HG03571 (cell line): ENCODE measurements around the gene SERPINA9.
"Not testable (repeated sequence)": the region's sequence is repeated elsewhere in the genome, so short reads cannot be mapped to it uniquely, and the experiment has no call there.

Source experiments
- ATAC-seq: cut with Tn5 transposase; IDR thresholded peaks from one replicate; pipeline ENCODE4 v1.9.1; 2021; ENCODE audit not compliant: unreplicated experiment

SERPINA9 gene

GRCh38 chr14:94427016-94427613 is 48.9 kb downstream of the SERPINA9 start:
- ATAC-seq = no peak

GRCh38 chr14:94426526-94426925 is 49.5 kb downstream of the SERPINA9 start:
- no peak for ATAC-seq

GRCh38 chr14:94424371-94424770 is 51.6 kb downstream of the SERPINA9 start:
- no peak for ATAC-seq

- no peak for ATAC-seq
Measured at GRCh38 chr14:94423453-94424056, 52.4 kb downstream of the SERPINA9 start.

GRCh38 chr14:94421316-94421715 is 54.7 kb downstream of the SERPINA9 start:
- ATAC-seq = no peak

- not testable (repeated sequence) for ATAC-seq
Measured at GRCh38 chr14:94417497-94418205, 58.3 kb downstream of the SERPINA9 start.
